ENCODE data around the gene PDZD8. TPM values are rescaled to one million over a fixed set of nuclear protein-coding genes. Genes with fewer than 3 reads are reported as not detected.

PDZD8 gene
- total RNA-seq, 2 donors from 2014 or later: 53.3 to 60.1 TPM

DNA sequence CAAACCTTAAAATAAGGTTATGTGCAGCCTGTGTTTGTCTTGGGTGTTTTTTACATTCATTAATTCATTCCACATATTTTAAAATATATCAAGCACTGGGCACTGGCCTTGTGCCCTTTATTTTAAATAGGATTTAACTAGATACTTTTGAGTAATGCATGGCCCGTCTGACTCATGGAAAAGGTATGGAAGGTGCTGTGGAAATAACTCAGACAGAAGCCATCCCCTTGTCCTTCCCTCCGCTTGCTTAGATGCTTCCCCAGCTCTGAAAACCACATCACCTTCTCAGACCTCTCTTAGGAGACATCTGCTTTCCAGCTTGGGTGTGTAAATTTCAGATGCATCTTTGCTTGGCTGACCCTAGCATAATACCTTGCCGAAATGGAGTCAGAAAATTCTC, 103.8 kb downstream of the PDZD8 start:
- H3K4me1 ChIP-seq (ENCODE audit: control insufficient read depth, insufficient read depth, low read length): peaks cover 6% of the 10 kb centered on the region
- TF ChIP-seq, protein P1, sequence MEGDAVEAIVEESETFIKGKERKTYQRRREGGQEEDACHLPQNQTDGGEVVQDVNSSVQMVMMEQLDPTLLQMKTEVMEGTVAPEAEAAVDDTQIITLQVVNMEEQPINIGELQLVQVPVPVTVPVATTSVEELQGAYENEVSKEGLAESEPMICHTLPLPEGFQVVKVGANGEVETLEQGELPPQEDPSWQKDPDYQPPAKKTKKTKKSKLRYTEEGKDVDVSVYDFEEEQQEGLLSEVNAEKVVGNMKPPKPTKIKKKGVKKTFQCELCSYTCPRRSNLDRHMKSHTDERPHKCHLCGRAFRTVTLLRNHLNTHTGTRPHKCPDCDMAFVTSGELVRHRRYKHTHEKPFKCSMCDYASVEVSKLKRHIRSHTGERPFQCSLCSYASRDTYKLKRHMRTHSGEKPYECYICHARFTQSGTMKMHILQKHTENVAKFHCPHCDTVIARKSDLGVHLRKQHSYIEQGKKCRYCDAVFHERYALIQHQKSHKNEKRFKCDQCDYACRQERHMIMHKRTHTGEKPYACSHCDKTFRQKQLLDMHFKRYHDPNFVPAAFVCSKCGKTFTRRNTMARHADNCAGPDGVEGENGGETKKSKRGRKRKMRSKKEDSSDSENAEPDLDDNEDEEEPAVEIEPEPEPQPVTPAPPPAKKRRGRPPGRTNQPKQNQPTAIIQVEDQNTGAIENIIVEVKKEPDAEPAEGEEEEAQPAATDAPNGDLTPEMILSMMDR (conservative IDR thresholded peaks at IDR 0.05): no peak
- Mint-ChIP-seq H3K9me3 (no peaks in the 10 kb centered on the region), H3K36me3 (ENCODE audit: low read depth) (no peaks in the 10 kb centered on the region), H3K4me3 (no peak overlapping the region), H3K27ac (no peak overlapping the region), H3K27me3 (ENCODE audit: insufficient read depth) (no peaks in the 10 kb centered on the region), H3K4me1 (peaks cover 8% of the 10 kb centered on the region)
- DNase-seq: no peak
- no peaks in the 10 kb centered on the region for H3K9me3 ChIP-seq (ENCODE audit: control insufficient read depth, low read length)
- 80 to 83% methylated on average over 2 to 3 of the region's 3 CpGs for WGBS, 2 experiments (ENCODE audit: insufficient coverage in 1 of 2, insufficient read length in 1 of 2)
- no peaks in the 10 kb centered on the region for H3K36me3 ChIP-seq (ENCODE audit: control insufficient read depth, insufficient read depth, low read length)
- no peaks in the 10 kb centered on the region for H3K27me3 ChIP-seq (ENCODE audit: control insufficient read depth, insufficient read depth, low read length, poor library complexity, severe bottlenecking)
- no peak overlapping the region for H3K4me3 ChIP-seq (ENCODE audit: low read length)
- H3K9ac ChIP-seq (ENCODE audit: extremely low read depth, low read length, poor library complexity, severe bottlenecking): no peak overlapping the region
- H3K27ac ChIP-seq (ENCODE audit: low read depth, low read length): no peak overlapping the region

DNA sequence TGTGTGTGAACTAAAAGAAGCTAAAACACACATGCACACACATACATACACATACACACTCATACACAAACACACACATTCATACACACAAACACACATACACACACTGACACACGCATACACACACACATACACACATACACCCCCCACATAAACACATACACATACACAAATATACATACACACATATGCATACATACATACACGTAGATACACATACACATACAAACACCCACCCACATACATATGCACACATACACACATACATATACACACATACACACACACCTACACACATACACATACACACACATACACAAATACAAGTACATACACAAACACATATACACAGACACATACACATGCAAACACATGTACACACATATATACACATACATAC, 106.3 kb downstream of the PDZD8 start:
- no peaks in the 10 kb centered on the region for H3K4me1 ChIP-seq (ENCODE audit: control insufficient read depth, insufficient read depth, low read length)
- no peaks in the 10 kb centered on the region for H3K36me3 ChIP-seq (ENCODE audit: control insufficient read depth, insufficient read depth, low read length)
- no peaks in the 10 kb centered on the region for H3K27me3 Mint-ChIP-seq (ENCODE audit: insufficient read depth)
- H3K9ac ChIP-seq (ENCODE audit: extremely low read depth, low read length, poor library complexity, severe bottlenecking): no peak overlapping the region
- H3K9me3 ChIP-seq (ENCODE audit: control insufficient read depth, low read length): no peaks in the 10 kb centered on the region
- no peak overlapping the region for H3K4me3 Mint-ChIP-seq
- H3K27ac Mint-ChIP-seq: no peak overlapping the region
- no peaks in the 10 kb centered on the region for H3K36me3 Mint-ChIP-seq (ENCODE audit: low read depth)
- H3K9me3 Mint-ChIP-seq: no peaks in the 10 kb centered on the region
- H3K27ac ChIP-seq (ENCODE audit: low read depth, low read length): no peak overlapping the region
- no peaks in the 10 kb centered on the region for H3K27me3 ChIP-seq (ENCODE audit: control insufficient read depth, insufficient read depth, low read length, poor library complexity, severe bottlenecking)
- H3K4me1 Mint-ChIP-seq: peaks cover 9% of the 10 kb centered on the region
- TF ChIP-seq, protein P1 (conservative IDR thresholded peaks at IDR 0.05): no peak
- WGBS, 2 experiments (ENCODE audit: insufficient coverage in 1 of 2, insufficient read length in 1 of 2): 88 to 95% methylated on average over 2 of the region's 2 CpGs
- no peak overlapping the region for H3K4me3 ChIP-seq (ENCODE audit: low read length)
- no peak for DNase-seq

DNA sequence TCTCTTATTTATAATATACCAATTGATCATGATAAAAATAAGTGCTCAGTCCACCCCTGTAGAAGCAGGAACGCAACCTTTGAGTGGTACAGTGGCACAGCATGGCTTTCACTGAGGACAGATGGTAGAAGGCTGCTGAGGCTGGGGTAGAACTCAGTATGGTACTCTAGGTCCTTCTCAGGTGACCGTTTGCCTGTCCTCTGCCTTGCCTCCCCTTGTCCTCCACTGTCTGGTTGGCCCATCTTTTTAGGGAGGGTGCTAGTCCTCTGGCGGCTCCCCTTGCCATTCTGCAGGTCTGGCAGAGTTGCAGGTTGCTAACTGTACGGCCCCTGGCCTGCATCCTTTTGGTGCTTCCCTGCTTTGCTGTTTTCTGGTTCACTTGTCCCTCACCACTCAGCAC, 107.0 kb downstream of the PDZD8 start:
- no peaks in the 10 kb centered on the region for H3K36me3 Mint-ChIP-seq (ENCODE audit: low read depth)
- no peaks in the 10 kb centered on the region for H3K9me3 ChIP-seq (ENCODE audit: control insufficient read depth, low read length)
- no peaks in the 10 kb centered on the region for H3K36me3 ChIP-seq (ENCODE audit: control insufficient read depth, insufficient read depth, low read length)
- no peak overlapping the region for H3K9ac ChIP-seq (ENCODE audit: extremely low read depth, low read length, poor library complexity, severe bottlenecking)
- no peak for DNase-seq
- no peak overlapping the region for H3K4me3 ChIP-seq (ENCODE audit: low read length)
- no peak overlapping the region for H3K27ac Mint-ChIP-seq
- peaks cover 9% of the 10 kb centered on the region for H3K4me1 Mint-ChIP-seq
- no peaks in the 10 kb centered on the region for H3K4me1 ChIP-seq (ENCODE audit: control insufficient read depth, insufficient read depth, low read length)
- no peaks in the 10 kb centered on the region for H3K27me3 ChIP-seq (ENCODE audit: control insufficient read depth, insufficient read depth, low read length, poor library complexity, severe bottlenecking)
- 92 to 93% methylated on average over 2 to 4 of the region's 4 CpGs for WGBS, 2 experiments (ENCODE audit: insufficient coverage in 1 of 2, insufficient read length in 1 of 2)
- no peaks in the 10 kb centered on the region for H3K27me3 Mint-ChIP-seq (ENCODE audit: insufficient read depth)
- no peak overlapping the region for H3K4me3 Mint-ChIP-seq
- no peaks in the 10 kb centered on the region for H3K9me3 Mint-ChIP-seq
- TF ChIP-seq, protein P1 (conservative IDR thresholded peaks at IDR 0.05): no peak
- no peak overlapping the region for H3K27ac ChIP-seq (ENCODE audit: low read depth, low read length)

All from endodermal cell (in vitro differentiated cells).